Ovary (tissue), 3 donors: Measurements from ENCODE around the gene RPS6KL1.

Source experiments
- EP300 ChIP-seq: sonication (generic); formaldehyde crosslinking; IDR thresholded peaks from one replicate; pipeline ENCODE4 v1.6.1; 2017; ENCODE audit warnings: antibody characterized with exemption
- POLR2A ChIP-seq: fragments of 450-650 bp; IDR thresholded peaks from one replicate; pipeline ENCODE4 v1.6.1; 2017; ENCODE audit warnings: antibody characterized with exemption, mild to moderate bottlenecking, moderate library complexity
- TF ChIP-seq, protein P1 (sequence below), 3 donors: fragments of 450-650 bp in 2 of 3; fragments of 200-600 bp in 1 of 3; IDR thresholded peaks; one replicate each; pipeline versions ENCODE4 v1.5.1 to v1.8.0; 2016 to 2022; ENCODE audit warnings: antibody characterized with exemption in 3 of 3, mild to moderate bottlenecking in 1 of 3
- donor health status: DM: no; HTN: no; CAD: no.

DNA sequence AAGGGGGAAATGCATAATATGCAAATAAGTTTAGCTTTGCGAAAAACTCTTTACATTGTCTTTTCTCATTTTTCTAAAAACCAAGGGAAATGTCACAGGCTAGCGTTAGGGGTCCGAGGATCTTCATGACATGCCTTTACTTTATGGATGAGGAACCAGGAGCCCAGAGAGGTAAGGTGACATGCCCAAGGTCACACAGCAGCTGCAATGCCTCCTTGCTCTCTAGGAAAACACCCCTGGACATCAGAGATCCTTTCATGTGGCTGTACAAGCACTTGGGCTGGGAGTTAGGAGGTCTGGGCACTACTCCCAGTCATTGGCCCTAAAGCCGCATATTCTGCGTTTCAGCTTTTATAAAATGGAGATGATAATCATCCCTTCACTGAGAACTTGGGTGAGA is 47.9 kb downstream of the RPS6KL1 start:
- TF ChIP-seq POLR2A (no peak), EP300 (no peak)
- TF ChIP-seq, protein P1, sequence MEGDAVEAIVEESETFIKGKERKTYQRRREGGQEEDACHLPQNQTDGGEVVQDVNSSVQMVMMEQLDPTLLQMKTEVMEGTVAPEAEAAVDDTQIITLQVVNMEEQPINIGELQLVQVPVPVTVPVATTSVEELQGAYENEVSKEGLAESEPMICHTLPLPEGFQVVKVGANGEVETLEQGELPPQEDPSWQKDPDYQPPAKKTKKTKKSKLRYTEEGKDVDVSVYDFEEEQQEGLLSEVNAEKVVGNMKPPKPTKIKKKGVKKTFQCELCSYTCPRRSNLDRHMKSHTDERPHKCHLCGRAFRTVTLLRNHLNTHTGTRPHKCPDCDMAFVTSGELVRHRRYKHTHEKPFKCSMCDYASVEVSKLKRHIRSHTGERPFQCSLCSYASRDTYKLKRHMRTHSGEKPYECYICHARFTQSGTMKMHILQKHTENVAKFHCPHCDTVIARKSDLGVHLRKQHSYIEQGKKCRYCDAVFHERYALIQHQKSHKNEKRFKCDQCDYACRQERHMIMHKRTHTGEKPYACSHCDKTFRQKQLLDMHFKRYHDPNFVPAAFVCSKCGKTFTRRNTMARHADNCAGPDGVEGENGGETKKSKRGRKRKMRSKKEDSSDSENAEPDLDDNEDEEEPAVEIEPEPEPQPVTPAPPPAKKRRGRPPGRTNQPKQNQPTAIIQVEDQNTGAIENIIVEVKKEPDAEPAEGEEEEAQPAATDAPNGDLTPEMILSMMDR (IDR thresholded peaks at IDR 0.05) = no peak
